K562 (cell line): Measurements from ENCODE around the gene GEMIN8.

ENCODE experiments used
- HNRNPLL ChIP-seq: fragments of 200-400 bp; formaldehyde crosslinking; IDR thresholded peaks from 2 replicates; pipeline ENCODE4 v1.6.1; 2017; ENCODE audit warnings: low read length, low read depth, mild to moderate bottlenecking; ENCODE audit not compliant: poor library complexity, severe bottlenecking
- MED1 ChIP-seq: sonication (generic); formaldehyde crosslinking; IDR thresholded peaks from 2 replicates; pipeline ENCODE4 v1.8.1; 2023; ENCODE audit warnings: missing genetic modification reagents, borderline replicate concordance
- POLR2AphosphoS5 ChIP-seq: IDR thresholded peaks from 2 replicates; pipeline ENCODE4 v1.6.1; 2011; ENCODE audit warnings: mild to moderate bottlenecking, low read depth, low read length, moderate library complexity; ENCODE audit not compliant: control insufficient read depth, insufficient read depth
- SMC3 ChIP-seq: conservative IDR thresholded peaks from 2 replicates; pipeline ENCODE4 v1.6.1; 2011; ENCODE audit warnings: low read depth, low read length, improper control_type of control experiment; ENCODE audit not compliant: insufficient read depth
- SREBF1 ChIP-seq: fragments of 150-350 bp; IDR thresholded peaks from 2 replicates; pipeline ENCODE4 v1.6.1; 2014; ENCODE audit warnings: antibody characterized with exemption, low read depth, low read length, borderline replicate concordance
- TF ChIP-seq, protein P1 (sequence below), 3 experiments: IDR thresholded peaks in 2 of 3; conservative IDR thresholded peaks in 1 of 3; 2 replicates each; pipeline ENCODE4 v1.5.1; 2011 to 2012; ENCODE audit warnings: low read length in 3 of 3, mild to moderate bottlenecking in 3 of 3, control low read depth in 2 of 3, improper control_type of control experiment in 1 of 3, inconsistent platforms in 1 of 3, low read depth in 1 of 3, mixed read lengths in 1 of 3, moderate library complexity in 1 of 3; ENCODE audit not compliant: insufficient read depth in 2 of 3

DNA sequence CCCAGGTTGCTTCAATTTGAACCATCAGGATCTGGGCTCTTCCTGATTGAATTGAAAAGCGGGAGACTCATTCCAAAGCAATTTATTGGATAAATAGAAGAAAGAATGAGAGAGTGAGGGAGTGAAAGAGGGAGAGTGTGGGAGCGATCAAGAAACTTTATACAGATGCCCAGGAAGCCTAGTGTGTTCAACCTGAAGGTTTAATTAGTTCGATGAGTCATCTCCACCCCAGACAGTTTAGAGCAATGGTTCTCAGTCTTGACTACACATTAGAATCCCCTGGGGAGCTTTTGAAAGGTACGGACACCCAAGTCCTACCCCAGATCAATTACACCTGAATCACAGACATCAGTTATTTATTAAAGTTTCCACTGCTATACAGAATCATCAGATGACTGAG lies 61.5 kb downstream of the GEMIN8 start:
- TF ChIP-seq MED1 (CRISPR knock-in tag) (no peak), POLR2AphosphoS5 (no peak), SMC3 (no peak), SREBF1 (no peak), HNRNPLL (no peak)
- TF ChIP-seq, protein P1, sequence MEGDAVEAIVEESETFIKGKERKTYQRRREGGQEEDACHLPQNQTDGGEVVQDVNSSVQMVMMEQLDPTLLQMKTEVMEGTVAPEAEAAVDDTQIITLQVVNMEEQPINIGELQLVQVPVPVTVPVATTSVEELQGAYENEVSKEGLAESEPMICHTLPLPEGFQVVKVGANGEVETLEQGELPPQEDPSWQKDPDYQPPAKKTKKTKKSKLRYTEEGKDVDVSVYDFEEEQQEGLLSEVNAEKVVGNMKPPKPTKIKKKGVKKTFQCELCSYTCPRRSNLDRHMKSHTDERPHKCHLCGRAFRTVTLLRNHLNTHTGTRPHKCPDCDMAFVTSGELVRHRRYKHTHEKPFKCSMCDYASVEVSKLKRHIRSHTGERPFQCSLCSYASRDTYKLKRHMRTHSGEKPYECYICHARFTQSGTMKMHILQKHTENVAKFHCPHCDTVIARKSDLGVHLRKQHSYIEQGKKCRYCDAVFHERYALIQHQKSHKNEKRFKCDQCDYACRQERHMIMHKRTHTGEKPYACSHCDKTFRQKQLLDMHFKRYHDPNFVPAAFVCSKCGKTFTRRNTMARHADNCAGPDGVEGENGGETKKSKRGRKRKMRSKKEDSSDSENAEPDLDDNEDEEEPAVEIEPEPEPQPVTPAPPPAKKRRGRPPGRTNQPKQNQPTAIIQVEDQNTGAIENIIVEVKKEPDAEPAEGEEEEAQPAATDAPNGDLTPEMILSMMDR (IDR thresholded peaks at IDR 0.05 in 2 of 3, conservative IDR thresholded peaks at IDR 0.05 in 1 of 3; ENCODE audit: insufficient read depth in 2 of 3, low read depth in 1 of 3, low read length in 3 of 3) = no peak
